Right ventricle myocardium inferior (tissue), 1 donor: ENCODE measurements around the gene FUT6. TPM values are rescaled to one million over a fixed set of nuclear protein-coding genes. Genes with fewer than 3 reads are reported as not detected.
"Not testable (repeated sequence)": the region's sequence is repeated elsewhere in the genome, so short reads cannot be mapped to it uniquely, and the experiment has no call there.

Experiments used
- ATAC-seq: fragments of 200-7000 bp; cut with Tn5 transposase; one replicate; pipeline ENCODE4 v1.9.1; 2020; ENCODE audit warnings: mild to moderate bottlenecking, moderate library complexity
- DNase-seq: peaks from one replicate; pipeline ENCODE4 v3.0.0; 2021; ENCODE audit errors: missing footprints
- intact Hi-C: fragments of 100-400 bp; cut with DNase I; formaldehyde crosslinking; loops from one replicate; pipeline ENCODE4 v1.11.0; 2022
- long read RNA-seq: library from polyadenylated mRNA; unstranded; transcript quantifications from one replicate; pipeline ENCODE4 v2.0.0, GENCODE V29; 2021
- total RNA-seq: library from RNA; stranded (reverse); fragmentation: NEBNext Ultra II Directional; extraction: Animal tissue kit (Norgen Biotek cat#: 25700); gene quantifications from one replicate; pipeline ENCODE4 v1.2.1, GENCODE V29; 2021
- donor health status: DM: no; HTN: yes; CAD: no; lungs with severe emphysema.

The FUT6 gene, protein sequence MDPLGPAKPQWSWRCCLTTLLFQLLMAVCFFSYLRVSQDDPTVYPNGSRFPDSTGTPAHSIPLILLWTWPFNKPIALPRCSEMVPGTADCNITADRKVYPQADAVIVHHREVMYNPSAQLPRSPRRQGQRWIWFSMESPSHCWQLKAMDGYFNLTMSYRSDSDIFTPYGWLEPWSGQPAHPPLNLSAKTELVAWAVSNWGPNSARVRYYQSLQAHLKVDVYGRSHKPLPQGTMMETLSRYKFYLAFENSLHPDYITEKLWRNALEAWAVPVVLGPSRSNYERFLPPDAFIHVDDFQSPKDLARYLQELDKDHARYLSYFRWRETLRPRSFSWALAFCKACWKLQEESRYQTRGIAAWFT
- total RNA-seq: not detected
- long read RNA-seq: 0 reads

DNA sequence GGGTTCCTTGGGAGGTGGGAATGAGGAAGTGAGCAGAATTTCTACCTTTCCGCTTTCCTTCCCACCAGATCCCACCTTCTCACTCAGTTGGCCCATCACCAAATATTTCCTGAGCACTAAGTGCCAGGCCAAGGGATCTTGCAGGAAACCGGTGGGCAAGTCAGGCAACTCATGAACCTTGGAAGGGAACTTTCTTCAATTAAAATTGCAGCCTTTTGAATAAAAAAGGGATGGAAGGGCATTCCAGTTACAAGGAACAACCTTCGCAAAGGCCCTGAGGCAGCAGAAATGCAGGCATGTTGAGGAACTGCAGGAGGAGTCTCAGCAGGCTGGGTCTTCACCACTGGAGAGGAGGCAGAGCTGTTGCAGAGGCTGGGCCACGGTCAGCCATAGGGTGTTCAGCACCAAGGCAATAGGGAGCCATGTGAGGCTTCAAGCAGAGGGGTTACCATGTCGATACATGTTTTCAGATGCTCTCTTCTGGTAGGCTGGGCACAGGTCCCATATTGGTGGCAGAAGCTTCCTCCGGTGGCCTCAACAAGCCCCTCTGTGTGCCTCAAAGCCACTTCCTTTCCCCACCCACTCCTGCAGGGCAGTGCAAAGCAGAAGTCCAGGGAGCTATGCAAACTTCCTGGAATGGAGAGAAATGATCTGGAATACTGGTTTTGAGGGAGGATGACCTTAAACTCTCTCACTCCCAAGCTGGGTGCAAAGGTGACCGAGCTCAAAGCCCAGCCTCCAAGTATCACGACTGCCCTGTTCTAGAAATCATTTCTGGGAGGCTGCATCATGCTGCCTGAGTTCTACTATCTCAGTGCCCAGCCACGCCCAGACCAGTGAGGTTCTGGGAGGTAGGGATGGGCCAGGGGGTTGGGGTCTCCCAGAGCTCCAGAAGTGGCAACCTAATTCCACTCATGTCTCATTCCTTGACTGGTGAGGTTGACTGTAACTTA, at the start of gene FUT6:
FUT6 (minus strand) TSS at position 638 of the 953 bp plus-strand sequence. CDS start 7,135 bp downstream, outside the sequence.
- intact Hi-C loops: no loop called here
- ATAC-seq: no peak

DNA sequence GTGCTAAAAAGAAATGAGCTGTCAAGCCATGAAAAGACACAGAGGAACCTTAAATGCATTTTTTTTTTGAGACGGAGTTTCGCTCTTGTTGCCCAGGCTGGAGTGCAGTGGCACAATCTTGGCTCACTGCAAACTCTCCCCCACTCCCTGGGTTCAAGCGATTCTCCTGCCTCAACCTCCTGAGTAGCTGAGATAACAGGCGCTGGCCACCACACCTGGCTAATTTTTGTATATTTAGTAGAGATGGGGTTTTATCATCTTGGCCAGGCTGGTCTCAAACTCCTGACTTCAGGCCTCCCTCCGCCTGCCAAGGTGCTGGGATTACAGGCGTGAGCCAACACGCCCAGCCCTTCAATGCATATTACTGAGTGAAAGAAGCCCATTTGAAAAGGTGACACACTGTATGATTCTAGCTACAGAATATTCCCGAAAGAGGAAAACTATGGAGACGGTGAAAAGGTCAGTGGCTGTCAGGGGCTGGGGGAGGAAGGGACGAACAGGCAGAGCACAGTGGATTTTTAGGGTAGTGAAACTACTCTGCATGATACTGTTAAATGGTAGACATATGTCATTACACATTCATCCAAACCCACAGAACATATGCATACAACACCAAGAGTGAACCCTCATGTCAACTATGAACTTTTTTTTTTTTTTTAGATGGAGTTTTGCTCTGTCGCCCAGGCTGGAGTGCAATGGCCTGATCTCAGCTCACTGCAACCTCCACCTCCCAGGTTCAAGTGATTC, 44.7 kb upstream of the FUT6 start:
- ATAC-seq, DNase-seq, intact Hi-C loops: not testable (repeated sequence)

More for the DNA sequence above, at the start of gene FUT6:
- DNase-seq: no peak

DNA sequence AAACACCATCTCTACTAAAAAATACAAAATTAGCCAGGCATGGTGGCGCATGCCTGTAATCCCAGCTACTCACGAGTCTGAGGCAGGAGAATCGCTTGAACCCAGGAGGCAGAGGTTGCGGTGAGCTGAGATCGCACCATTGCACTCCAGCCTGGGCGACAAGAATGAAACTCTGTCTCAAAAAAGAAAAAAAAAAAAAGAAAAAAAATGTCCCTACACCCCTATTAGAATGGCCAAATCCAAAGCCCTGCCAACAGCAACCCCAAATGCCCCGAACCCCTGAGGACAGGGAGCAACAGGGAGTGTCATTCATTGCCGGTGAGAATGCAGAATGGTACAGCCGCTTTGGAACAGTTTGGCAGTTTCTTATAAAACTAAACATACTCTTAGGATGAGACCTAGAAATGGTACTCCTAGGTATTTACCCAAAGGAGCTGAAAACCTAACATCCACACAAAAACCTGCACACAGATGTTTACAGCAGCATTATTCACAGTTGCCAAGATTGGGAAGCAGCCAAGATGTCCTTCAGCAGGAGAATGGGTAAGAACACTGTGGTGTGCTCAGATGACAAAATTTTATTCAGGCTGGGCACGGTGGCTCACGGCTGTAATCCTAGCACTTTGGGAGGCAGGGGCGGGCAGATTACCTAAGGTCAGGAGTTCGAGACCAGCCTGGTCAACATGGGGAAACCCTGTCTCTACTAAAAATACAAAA, 43.8 kb upstream of the FUT6 start:
- intact Hi-C loops, DNase-seq, ATAC-seq: not testable (repeated sequence)

DNA sequence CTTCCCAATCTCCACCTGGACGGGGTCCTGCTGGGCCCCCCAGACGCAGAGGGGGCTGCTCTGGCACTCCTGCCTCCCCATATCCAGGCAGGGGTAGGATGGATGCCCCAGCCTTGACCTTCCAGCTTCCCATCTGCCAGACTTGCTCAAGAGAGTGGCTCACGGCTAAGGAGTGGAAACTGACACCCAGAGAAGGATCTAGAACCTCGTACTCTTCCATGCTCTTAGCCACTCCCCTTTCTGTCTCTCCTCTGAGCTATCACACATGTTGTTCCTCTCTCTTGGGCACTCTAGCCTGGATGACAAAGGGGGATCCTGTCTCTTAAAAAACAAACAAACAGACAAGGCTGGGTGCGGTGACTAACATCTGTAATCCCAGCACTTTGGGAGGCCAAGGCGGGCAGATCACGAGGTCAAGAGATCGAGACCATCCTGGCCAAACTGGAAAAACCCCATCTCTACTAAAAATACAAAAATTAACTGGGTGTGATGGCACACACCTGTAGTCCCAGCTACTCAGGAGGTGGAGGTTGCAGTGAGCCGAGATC, 43.0 kb upstream of the FUT6 start:
- ATAC-seq (no peak), DNase-seq (no peak)
- intact Hi-C loops: no loop called here

DNA sequence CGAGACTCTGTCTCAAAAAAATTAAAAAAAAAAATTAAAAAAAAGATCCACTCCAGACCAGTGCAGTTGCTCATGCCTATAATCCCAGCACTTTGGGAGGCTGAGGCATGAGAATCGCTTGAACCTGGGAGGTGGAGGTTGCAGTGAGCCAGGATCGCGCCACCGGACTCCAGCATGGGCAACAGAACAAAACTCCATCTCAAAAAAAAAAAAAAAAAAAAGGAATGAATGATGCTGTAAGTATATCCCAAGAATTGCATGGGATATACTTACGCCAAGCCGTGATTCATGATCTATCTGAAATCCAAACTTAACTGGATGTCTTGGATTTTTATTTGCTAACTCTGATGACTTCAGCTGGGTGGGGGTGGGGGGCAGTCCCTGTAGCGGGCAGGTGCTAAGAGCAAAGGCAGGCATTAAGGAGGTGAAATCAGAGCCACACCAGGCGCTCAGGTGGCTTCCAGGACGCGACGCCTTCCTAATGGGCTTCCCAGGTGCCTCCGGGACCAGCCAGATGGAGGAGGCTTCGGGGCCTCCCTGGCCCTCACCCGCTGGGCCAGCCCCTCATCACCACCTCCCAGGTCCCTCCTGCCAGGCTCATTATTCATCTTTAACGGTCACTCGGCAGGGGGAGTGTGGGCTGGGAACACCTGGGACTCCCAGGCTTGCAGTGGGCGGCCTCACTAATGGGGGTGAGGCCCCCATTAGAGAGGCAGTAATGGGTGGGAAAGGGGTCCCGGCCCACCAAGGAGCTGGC, 42.2 kb upstream of the FUT6 start:
- DNase-seq (no peak), ATAC-seq (no peak)
- intact Hi-C loops: no loop called here

DNA sequence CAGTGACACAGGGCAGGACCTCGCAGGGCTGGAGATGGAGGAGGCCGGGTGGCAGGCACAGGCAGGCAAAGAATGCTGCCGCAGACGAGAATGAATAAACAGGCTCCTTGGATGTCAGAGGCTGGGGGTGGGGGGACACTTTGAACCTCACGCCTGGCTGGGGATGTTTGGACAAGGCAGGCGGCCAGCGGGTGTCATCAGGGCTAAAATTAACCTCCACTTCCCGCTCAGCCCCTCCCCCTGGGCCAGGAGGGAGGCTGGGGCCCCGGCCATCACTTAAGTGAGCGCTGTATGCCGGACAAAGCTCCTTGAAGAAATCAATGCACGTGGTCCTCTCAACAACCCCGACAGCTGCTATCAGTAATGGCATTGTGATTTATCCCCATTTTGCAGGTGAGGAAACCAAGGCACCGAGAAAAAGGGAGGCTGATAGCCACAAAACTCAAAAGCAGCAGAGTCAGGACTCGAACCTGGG, 41.1 kb upstream of the FUT6 start:
- DNase-seq (no peak), ATAC-seq (peak; percentile 86)
- intact Hi-C loops: no loop called here

DNA sequence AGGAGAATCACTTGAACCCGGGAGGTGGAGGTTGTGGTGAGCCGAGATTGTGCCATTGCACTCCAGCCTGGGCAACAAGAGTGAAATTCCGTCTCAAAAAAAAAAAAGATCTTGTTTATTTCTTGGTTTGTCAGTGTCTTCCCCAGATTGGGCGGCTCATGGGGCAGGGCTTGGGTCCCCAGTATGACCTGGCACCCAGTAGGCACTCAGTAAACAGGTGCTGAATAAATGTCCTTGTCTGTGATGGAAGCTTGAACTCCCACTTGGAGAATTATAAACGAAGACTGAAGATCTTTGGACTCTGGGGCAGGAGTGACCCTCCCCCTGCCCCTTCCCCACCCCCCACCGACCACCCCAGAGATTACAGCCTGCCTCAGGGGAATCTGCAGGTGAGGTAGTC, 40.7 kb upstream of the FUT6 start:
- ATAC-seq (no peak), DNase-seq (no peak)
- intact Hi-C loops: no loop called here

DNA sequence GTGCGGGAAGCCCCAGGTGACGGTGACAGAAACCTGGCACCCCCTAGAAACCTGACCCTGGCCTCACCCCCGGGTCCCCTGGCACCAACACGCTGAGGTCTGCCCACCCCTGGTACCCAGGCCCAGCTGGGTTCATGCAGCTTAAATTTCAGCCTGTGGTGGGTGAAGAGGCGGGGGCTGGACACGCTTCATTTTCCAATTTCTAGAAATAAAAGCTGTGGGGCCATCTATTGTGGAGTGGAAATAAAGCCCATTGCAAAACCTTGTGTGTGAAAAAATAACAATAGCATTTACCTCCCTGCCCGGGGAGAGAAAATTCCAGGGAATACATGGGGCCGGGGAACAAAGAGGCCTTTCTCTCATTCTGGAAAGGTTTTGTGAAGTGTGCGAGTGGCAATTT, 38.4 kb upstream of the FUT6 start:
- DNase-seq (no peak), ATAC-seq (no peak)
- intact Hi-C loops: no loop called here

DNA sequence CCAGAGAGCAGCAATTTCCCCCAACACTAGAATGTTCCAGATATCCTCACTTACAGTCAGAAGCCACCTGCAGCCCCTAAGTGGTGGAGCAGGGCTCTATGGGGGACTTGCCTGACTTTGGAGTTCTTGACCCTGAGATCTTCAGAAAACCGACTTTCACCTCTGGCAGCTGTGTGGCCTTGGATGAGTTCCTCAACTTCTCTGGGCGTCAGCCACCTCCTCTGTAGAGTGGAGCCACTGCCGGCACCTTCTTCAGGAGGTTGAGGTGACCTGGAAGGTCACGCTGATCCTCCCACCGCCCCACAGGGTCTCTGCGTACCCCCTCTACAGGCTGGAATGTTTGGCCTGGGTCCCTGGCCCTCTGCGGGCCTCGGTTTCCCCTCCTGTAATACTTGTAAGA, 37.9 kb upstream of the FUT6 start:
- no peak for DNase-seq
- ATAC-seq: no peak
- intact Hi-C loops: no loop called here

DNA sequence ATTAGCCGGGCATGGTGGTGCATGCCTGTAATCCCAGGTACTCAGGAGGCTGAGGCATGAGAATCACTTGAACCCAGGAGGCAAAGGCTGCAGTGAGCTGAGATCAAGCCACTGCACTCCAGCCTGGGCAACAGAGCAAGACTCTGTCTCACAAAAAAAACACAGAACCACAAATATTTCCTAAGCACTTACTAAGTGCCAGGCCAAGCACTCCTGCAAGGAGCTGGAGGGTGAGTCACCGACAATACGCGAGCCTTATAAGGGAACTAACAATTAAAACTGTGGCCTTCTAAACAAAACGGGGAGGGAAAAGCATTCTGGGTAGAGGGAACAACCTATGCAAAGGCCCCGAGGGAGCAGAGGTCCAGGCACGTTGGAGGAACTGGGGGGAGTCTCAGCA, 35.0 kb upstream of the FUT6 start:
- intact Hi-C loops, ATAC-seq, DNase-seq: not testable (repeated sequence)

DNA sequence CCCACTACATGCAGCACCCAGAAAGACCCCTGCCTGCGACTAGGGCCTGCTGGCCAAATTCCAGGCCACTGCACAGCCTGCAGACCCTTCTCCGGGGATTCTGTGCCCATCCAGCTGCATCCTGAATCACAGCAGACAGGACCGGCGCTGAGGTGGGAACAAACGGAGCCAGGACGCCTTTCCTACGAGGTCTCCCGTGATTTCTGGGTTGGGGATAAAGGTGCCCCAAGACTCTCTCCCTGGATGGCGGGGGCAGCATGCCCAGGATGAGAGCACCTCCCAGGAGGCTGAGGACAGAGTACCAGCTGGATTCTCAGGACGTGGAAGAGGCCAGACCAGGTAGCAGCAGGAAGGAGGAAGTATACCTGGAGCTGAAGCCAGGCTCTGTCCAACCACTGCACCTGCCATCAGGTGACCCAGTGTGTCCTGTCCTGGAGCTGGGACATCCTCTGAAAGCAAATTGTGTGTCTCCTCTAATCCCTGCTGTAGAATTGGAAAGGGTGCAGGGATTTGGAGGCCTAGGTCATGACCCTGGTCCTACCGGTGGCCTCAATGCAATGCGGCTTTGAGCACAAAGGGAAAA, 34.2 kb upstream of the FUT6 start:
- intact Hi-C loops: no loop called here
- DNase-seq (no peak), ATAC-seq (no peak)

DNA sequence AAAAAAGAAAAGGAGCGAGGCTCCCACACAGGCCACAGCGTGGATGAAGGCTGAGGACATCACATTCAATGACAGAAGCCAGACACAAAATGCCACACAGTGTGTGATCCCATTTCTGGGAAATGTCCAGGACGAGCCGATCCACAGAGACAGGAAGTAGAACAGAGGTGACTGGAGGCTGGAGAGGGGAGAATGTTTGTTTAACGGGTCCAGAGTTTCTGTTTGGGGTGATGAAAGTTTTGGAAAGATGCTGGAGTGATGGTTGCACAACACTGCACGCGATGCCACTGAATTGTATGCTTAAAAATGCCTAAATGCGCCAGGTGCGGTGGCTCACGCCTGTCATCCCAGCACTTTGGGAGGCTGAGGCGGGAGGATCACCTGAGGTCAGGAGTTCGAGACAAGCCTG, 31.5 kb upstream of the FUT6 start:
- DNase-seq (no peak), ATAC-seq (peak; percentile 61)
- intact Hi-C loops: no loop called here

DNA sequence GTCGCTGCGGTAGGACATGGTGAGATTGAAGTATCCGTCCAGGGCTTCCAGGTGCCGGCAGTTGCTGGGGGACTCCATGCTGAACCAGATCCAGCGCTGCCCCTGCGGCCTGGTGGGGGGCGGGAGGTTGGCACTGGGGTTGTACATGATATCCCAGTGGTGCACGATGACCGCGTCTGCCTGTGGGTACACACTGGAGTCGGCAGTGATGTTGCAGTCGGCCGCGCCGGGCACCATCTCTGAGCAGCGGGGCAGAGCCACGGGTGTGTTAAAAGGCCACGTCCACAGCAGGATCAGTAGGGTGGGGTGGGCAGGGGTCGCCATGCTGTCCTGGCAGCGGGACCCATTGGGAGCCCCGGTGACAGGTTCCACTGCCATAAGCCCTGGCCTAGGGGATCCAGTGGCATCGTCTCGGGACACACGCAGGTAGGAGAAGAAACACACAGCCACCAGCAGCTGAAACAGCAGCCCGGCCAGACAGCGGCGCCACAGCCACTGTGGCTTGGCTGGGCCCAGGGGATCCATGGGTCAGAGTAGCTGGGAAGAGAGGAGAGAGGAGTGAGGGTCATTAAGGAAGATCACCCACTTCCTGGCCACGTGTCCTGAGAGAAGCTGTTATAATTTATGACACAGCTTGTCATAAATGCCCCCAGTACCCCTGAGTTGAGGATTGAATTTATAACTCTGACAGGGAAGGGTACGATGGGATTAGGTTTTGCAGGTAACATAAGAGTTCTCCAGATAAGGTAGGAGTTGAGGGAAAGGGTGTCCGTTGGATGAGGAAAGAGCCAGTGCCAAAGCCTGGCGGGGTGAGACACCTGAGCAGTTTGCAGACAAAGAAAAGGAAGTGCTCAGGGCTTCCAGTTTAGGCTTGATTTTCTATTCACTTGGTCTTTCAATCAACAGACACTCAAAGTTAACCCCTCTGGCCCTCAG, 28.0 kb upstream of the FUT6 start:
- ATAC-seq: no peak
- intact Hi-C loops: no loop called here
- no peak for DNase-seq

DNA sequence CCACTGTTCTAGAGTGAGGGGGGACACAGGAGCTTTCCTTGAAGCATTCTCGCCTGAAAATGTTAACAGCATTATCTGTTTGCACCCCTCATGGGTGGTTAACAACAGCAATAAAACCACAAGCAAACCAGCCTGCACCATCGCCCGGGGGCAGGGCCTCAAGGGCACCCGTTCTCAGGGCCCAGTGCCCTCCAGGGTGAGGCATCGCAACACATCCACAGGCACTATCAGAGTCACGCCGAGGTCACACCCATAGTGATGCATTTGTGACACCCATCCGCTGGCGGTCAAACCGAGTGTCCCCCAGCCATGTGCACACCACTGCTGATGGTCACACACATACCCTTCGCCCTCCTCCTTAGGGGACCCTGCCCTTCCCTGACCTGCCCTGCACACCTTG, 26.3 kb upstream of the FUT6 start:
- intact Hi-C loops: no loop called here
- DNase-seq (no peak), ATAC-seq (no peak)

DNA sequence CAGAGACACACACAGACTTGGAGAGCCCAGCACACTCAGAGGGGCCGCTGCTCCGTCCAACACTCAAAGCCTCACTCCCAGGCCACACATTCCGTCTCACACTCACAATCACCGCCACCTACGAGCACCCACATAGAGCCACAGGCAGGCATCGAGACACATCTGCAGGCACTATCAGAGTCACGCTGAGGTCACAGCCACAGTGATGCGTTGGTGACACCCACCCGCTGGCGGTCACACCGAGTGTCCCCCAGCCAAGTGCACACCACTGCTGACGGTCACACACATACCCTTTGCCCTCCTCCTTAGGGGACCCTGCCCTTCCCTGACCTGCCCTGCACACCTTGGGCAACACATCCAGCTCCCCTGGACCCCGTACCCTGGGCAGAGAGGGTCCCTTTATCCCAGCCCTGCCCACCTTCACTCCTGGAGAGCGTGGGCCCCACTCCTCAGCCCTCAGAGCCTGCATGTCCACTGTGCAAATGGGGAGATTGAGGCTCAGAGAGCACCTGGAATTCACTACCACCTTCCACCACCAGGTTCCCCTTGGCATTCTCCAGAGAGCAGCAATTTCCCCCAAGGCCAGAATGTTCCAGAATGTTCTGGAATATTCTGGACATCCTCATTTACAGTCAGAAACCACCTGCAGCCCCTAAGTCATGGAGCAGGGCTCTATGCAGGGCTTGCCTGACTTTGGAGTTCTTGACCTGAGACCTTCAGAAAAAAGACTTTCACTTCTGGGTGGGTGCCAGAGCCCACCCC, 25.4 kb upstream of the FUT6 start:
- DNase-seq: no peak
- no peak for ATAC-seq
- intact Hi-C loops: no loop called here
